ENCODE data around the gene PHF19.

Gene PHF19

DNA sequence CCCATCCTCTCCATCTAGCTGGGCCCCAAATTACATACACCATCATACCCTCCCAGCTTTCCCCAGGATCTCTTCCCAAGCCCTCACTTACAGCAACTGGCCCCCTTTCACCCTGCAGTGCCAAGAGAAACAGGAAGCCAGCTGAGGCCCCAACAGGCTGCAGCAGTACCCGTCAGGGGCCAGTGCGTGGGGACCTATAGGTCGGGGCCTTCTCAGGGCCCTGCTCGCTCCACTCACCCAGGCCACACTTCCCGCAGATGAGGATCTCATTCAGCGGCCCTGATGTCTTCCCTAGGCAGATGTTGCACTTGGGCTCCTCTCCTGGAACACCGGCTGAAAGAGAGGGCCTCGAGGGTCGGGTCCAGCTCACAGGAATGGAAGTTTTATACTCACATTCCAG lies 6.8 kb downstream of the PHF19 start:
- DNase-seq, result no peak

DNA sequence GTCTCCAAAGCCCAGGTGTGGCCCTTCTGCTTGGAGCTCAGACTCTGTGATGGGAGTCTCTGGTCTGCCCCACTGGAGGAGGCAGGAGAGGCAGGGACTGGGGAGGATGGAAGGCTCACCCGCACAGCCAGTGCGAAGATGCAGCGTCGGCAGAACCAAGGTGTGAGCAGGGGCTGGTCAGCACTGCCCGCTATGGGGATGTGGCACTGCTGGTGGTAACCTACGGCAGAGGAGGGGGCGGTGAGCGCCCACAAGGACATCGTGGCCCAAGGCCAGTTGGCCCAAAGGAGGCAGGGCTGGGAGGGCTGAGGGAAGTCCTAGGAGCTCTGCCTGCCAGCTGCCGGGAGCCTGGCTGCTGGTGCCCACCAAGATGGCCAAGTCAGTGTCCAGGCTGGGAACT lies 7.3 kb downstream of the PHF19 start:
- no peak for DNase-seq

DNA sequence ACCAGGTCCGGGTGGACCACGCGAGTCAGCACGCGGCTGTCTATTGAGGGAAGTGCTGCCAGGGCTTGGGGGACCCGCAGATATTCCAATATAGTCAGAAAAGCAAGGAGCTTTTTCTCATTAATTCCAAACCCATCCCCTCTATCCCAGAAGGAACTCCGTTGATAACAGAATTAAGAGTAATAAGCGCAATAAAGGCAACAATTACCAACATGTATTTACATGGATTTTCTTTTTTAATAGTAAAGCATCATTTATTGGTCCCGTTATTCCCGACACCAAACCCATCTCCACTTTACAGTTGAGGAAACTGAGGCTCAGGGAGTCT lies 7.7 kb downstream of the PHF19 start:
- no peak for DNase-seq

DNA sequence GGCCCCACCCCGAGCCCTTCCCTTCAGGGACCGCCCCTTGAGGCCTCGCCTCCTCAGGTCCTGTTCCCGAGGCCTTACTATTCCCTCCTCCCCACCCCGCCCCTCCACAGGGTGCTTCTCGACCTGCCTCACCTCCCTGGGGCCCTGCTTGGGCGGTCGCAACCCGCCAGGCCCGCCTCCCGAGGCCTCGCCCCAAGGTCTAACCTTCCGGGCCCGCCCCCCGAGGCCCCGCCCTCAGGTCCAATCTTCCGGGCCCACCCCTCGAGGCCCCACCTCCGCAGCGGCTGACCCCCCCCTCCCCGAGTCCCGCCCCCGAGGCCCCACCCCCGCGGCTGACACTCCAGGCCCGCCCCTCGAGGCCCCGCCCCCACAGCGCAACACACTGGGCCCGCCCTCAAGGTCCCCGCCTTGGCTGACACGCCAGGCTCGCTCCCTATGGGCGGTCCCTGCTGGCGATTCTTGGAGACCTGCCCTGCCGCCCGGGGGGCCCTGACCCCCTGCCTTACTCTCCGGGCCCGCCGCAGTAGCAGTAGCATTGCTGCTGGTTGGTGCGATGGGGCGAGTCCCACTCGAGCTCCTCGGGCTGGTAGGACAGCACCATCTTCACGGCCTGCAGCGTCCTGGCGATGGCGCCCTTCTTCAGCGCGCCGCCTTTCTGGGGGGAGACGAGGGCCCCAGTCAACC lies 8.2 kb downstream of the PHF19 start:
- peak; percentile 52 for DNase-seq

DNA sequence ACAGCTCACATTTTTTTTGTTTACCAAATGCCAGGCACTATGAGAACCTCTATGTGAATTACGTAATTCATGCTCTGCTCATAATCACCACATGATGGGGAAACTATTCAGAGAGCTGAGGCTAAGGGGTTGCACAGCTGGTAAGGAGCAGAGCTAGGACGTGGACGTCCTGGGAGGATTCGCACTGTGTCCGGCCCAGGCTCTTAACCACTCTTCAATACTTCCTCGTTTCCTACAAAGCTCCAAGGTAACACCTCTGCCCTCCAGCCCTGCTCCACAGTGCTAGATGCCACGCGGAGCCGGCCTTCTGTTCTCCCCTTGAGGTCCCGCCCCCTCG lies 8.7 kb downstream of the PHF19 start:
- DNase-seq, result no peak

DNA sequence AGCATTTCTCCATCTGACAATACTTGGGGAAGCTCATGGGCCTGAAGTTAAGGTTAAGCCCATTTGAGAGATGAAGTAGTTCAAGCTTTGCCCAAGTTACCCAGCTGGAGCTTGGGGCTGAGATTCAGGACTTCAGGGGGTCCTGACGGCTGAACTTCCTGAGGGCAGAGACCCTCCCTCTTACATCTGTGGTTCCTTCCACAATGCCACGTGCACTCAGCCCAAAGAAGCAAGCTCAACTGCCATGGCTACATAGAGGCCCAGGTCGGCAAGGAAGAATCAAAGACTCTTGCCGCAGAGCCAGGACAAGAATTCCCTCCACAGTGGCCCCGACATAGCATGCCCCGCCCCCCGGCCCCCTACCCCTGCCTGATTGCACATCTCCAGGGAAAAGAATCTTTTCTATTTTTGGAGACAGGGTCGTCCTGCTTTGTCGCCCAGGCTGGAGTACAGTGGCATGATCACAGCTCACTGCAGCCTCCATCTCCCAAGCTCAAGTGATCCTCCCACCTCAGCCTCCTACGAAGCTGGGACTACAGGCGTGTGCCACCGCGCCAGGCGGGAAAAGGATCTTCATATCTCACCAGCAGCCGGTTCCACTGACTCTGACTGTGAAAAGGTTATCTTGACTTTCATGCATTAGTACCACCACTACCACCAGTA lies 9.2 kb downstream of the PHF19 start:
- no peak for DNase-seq

DNA sequence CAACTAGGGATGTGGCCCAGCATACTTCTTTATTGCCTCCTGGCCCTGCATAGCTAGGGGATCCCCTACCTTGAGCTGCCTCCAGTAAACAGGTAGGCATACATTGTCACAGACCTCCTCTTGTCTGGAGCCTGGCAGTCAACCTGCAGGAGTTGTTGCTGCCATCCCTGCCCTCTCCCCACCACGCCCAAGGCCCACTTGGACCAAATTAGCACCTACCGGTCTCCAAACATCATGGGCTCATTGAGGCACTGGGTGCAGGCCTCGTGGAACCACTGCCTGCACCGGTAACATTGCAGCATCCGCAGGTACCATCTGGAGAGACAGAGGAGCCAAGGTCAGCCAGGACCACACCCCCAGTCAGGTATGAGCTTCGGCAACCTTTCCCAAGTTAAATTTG lies 10.3 kb downstream of the PHF19 start:
- DNase-seq, result no peak

DNA sequence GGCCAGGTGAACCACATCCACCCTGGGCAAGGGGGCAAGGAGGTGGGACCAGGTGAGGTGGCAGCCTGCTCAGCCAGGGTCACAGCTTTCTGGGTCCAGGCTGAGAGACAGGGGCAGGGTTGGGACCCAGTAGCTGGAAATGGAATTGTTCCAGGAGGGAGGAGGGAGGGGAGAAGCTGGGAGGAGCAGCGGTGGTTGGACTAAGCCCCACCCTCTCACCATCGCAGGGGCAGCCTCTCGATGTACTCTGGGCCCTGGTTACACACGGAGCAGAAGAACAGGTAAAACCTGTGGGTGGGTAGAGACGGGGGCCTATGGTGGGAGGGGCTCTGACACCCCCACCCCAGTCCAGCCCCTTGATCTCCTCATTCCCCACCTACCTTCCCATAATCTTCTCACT lies 11.2 kb downstream of the PHF19 start:
- no peak for DNase-seq

DNA sequence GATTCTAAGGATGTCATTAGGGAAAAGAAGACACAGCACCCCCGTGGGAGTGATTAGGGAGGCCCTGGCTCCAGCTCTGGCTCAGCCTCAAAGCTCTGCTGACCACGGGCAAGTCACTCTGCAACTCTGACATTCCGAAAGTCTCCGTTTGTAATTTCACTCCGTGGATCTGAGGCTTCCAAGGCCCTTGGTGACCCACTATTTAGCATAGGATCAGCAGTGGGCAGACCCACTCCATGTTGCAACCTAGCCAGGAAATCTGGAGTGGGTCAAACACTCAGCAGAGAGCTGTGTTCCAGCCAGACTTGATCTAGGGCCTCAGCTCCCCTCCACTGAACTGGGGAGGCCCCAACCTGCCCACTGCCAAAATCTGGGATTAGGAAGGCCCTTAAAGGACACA lies 11.8 kb downstream of the PHF19 start:
- DNase-seq, result no peak

- DNase-seq, result no peak
These were observed 12.3 kb downstream of the PHF19 start for GRCh38 chr9:120864719-120865118.

GRCh38 chr9:120863833-120864232 lies 13.2 kb downstream of the PHF19 start:
- DNase-seq, result no peak

DNA sequence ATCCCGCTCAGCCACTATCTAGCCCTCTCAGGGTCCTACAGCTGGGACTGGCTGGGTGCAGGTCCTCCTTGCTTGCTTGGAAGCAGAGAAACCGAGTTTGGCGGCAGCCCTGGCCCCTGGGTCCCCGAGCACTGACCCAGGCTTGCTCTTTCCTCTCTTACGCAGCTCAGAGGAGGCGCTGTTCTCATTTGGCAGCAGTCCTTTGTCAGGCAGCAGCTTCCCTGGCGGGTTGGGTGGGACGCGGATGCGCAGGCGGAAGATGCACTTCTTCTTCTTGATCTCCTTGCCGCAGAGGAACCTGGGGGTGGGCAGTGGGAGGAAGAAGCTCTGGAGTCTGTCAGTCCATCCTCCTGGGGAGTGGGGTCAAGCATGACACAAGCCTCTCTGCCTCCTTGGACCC lies 14.5 kb downstream of the PHF19 start:
- DNase-seq, result no peak

GRCh38 chr9:120861935-120862334 lies 15.1 kb downstream of the PHF19 start:
- no peak for DNase-seq

DNA sequence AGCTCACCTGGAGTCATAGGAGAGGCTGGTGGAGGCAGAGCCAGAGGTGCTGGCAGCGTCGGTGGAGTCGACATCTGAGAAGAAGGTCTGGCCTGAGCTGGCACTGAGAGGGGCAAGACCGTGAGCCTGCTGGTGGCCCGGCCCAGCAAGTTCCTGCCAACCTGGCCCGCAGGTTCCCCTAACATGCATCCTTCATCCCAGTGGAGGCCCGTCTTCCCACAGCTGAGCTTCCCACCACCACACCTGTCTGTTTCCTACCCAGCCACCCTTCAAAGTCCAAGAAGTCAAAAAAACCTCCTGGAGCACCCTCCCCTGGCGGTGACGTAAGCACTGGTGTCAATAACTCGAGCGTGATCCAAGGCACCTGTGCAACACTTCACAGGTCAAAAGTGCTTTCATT lies 16.9 kb downstream of the PHF19 start:
- DNase-seq, result no peak

GRCh38 chr9:120859361-120859760 lies 17.6 kb downstream of the PHF19 start:
- no peak for DNase-seq

- no peak for DNase-seq
These were observed 19.1 kb downstream of the PHF19 start for GRCh38 chr9:120857902-120858301.

GRCh38 chr9:120857481-120857880 lies 19.5 kb downstream of the PHF19 start:
- no peak for DNase-seq

DNA sequence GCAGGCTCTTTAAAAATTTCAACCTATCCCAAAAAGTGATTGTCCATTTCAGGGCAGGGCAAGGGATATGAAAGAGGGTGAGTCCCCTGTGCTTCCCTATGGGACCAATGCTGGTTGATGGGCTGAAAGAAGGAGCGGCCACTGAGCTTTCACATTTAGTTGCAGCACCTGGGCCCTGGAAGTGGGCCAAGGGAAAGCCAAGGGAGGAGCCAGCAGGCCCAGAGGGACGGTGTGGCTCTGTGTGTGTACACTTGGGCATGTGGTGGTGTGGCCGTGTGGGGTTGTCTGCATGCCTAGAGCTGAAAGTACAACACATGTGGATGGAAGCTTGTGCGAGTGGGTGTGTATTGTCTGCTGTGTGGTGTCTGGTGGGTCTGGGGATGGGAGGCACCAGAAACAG lies 20.3 kb downstream of the PHF19 start:
- DNase-seq, result no peak

DNA sequence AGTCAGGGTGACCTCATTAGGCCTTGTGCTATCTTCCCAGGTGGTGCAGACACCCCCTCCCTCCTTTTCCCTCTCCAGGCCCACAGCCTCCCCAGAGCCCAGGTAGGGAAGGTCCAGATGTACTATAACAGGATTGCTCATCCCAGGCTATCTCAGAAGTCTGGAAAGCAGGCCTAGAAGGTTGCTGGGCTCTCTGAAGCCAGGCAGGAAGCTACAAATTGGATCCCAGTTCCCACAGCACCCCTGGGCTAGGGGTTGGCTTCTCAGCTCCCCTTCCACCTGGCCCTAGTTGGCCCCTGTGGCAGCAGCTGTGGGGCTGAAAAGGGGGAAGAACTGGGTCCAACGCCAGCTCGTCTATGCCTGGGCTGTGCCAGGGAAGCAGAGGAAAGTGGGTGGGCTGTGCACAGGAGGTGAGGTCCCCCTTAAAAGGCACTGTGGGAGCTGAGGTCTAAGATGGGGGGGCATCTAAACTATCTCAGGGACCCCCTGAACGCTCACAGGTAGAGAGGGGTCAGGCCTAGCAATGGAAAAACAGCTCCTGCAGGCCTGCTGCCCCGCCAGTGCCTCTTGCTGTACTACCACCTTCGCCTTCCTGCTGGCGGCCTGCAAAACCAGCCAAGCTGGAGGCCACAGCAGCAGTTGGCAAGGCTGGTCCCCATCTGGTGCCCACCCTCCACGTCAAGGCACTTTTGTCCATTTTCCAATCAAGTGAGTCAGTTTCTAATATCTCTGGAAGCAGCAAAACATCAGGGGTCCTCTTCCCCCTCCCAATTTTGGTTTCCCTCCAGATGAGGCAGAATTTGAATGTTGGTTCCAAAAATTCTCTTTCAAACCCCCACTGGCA lies 20.9 kb downstream of the PHF19 start:
- DNase-seq, result no peak

DNA sequence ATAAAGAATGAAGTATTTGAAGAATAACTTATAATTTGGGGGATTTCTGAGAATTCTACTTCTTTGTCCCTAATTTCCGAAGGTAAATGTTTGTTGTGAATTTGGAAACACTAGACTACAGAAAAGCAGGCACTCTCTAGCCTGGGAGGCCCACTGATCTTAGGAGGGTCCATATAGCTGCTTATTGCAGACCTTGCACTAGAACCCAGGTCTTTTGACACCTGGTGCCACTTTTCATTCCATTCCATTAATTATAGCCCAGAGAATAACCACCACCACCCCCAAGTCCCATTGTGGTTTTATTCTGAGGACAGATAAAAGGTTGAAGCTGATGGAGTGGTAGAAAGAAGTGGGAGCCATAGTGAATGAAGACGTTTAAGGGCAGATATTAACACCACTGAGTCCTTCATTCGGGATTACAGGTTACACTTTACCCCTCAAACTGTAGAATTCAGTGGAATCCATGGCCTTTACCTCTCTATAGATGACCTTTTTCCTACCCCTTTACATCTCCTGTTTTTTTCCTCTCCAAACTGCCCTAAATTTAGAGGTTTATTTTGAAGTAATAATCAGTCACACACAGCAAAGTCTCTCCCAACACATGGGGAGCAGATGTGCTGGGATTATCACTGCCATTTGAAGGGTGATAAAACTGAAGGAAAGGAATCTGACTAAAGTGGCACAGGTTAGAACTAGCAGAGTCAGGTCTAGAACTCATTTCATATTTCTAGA lies 22.2 kb downstream of the PHF19 start:
- DNase-seq, result no peak

GRCh38 chr9:120853198-120853597 lies 23.8 kb downstream of the PHF19 start:
- DNase-seq, result no peak

- no peak for DNase-seq
These were observed 24.6 kb downstream of the PHF19 start for GRCh38 chr9:120852240-120853010.

GRCh38 chr9:120851449-120851848 lies 25.5 kb downstream of the PHF19 start:
- DNase-seq, result no peak

Measured in NCI-H2227 treated with DMSO at 0.1 percent for 48 hours (cell line).